ENCODE data around the gene LRRC36.

Gene LRRC36

DNA sequence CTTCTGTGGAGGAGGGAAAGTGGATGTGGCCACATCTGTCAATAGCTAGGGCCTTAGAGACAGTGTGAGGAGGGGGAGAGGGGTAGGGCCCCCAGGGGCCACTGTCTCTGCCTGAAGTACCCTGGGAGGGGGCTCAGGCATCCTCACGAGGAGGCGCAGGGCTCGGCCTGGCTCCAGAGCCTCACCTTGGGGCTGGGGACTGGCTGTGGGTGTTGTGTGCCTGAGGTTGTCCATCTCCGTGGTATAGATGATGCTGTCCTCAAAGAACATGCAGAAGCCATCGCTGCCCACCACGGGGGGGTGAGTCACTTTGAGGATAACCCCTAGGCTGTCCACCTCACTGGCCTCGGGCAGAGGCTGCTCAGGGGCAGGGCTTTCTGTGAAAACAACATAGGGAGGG lies 35.2 kb upstream of the LRRC36 start:
- DNase-seq (ENCODE audit: extremely low read depth in 1 of 2, low read depth in 1 of 2), result no peak

DNA sequence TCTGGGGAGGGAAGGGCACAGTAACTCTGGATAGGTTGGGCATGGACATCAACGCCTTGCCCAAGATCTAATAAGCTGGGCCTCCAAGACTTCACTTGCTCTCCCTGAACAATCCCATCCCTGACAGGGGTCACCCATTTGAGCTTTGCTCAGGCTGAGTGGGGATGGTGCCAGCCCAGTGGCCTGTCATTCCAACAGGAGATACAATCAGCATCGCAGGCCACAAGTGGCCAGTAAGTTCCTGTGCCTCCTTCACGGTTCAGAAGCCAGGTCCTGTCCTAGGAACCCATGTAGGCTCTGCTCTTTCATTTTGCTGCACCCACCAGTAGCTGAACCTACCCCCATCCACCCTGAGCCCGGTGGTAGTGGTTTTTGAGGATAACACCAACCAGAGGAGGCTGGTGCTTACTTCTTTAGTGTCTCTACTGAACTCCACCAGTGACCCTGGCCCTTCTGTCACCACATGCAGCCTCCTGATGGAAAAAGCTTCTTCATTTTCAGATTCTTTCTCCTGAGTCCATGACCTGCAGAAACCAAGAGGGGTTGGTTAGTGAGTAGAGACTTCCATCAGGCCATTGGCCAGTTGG lies 32.4 kb upstream of the LRRC36 start:
- DNase-seq (ENCODE audit: extremely low read depth in 1 of 2, low read depth in 1 of 2), result no peak

DNA sequence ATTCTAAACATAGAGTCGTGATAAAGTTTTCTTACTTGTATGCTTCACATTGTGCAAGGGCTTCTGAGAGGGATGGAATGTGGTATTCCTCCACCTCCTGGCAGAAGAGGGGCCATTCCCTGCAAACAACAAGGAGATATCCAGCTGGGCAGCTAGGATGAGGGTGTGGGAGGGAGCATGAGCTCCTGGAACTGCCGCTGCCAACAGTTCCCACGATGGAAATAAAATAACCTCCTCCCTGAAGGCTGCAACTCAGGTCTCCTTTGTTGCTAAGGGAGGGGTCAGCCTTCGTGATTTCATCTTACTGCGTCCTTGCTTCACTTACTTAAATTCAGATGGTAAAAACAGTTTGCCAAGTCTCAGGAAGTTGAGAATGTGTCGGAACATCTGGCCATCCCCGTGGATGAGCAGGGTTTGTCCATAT lies 31.7 kb upstream of the LRRC36 start:
- DNase-seq (ENCODE audit: extremely low read depth in 1 of 2, low read depth in 1 of 2), result no peak

DNA sequence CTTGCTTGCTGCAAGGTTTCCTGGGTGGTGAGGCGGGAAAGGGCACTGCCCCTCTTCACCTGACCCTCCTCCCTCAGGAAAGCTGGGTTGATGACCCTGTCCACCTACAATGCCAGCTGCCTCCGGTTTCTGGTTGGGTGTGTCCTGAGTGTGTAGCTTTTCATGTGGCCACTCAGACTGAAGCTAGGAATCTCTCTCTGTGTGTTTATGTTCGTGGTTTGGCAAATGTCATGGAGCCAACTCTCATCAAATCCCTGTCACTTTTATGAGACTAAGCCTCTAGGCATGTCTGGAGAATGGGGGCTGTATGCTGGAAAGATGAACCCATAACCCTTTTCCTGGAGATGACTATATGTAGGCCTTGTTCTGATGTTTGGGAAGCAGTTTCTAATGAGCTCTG lies 30.2 kb upstream of the LRRC36 start:
- DNase-seq (ENCODE audit: extremely low read depth in 1 of 2, low read depth in 1 of 2), result no peak

DNA sequence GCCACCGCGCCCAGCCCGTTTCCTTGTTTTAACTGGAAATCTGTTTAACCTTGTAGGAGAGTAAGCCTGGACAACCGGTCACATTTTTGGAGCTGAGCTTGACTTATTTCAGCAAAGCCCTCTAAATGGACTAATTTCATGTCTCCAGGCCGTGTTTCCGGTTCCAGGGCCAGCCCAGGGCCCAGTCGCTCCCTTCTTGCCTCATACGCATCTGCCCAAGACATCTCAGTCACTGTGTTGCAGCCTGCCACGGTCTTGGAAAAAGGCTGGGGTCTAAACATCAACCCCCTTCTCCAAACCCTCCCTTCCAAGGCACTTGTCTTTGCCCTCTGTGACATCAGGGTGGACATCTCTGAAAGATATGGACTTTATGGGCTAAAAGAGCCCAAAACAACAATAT lies 28.3 kb upstream of the LRRC36 start:
- no peak for DNase-seq (ENCODE audit: extremely low read depth in 1 of 2, low read depth in 1 of 2)

DNA sequence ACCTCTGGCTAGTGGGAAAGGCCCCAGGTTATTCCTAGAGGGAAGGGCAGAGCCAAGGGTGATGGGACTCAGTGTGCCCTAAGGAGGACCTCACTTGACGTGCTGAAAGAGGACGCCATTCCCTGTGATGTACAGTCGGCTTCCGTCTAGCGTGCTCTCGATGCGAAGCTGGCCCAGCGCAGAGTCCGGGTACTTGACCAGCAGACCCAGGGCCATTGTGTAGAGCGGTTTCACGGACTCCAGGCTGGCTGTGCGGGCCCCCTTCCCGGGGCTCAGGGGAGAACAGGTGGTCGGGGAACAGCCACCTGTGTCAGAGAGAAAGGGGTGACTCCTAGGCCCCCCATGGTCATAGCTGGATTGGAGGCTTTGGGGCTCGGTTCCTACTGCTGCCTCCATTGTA lies 27.3 kb upstream of the LRRC36 start:
- no peak for DNase-seq (ENCODE audit: extremely low read depth in 1 of 2, low read depth in 1 of 2)

DNA sequence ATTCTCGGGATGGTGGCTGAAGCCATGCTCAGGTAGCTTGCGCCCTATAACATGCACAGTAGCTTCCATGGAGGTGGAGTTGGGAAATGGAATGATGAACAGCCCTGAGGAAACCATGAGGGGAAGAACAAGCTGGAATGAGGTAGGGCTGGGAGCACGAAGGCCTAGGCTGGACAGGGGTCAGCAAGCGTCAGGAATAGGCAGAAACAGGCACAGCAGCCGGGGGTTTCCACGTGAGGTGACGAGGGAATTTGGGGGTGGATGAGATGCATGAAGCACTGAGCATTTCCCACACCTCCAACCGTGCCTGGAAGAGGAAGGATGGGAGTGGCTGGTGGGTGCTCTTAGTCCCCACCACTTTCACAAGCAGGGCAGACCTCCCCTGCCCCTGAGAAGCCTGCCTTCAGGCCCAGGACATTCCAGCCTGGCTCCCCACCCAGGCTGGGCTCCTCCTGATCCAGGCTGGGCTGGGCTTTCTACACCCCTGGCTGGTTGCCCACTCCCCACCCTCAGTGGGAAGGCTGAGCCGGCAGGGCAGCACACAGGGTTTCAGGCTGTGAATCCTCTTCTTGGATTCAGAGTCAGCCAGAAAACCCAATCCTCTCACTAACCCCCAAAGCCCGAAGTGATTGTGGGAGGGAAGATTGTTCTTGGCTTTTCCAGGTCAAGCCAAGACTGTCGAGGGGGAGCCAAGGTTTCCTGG lies 25.4 kb upstream of the LRRC36 start:
- no peak for DNase-seq (ENCODE audit: extremely low read depth in 1 of 2, low read depth in 1 of 2)

DNA sequence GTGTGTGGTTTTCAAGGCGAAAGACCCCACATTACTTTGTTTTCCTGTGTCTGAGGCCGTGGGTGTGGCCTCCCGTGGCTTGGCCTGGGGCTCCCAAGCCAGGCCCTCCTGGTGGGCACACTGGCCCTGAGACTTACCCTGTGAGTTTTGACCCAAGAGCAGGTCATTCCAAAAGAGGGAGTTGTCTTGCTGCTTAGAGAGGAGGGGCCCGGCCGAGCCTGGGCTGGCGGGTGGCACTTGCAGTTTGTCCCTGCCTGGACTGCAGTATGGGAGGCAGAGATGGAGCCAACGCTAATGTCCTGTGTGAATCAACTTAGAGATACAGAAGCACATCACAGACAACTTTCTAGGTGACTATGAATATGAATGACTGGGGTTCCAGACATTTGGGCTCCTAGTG lies 24.5 kb upstream of the LRRC36 start:
- DNase-seq (ENCODE audit: extremely low read depth in 1 of 2, low read depth in 1 of 2), result no peak

DNA sequence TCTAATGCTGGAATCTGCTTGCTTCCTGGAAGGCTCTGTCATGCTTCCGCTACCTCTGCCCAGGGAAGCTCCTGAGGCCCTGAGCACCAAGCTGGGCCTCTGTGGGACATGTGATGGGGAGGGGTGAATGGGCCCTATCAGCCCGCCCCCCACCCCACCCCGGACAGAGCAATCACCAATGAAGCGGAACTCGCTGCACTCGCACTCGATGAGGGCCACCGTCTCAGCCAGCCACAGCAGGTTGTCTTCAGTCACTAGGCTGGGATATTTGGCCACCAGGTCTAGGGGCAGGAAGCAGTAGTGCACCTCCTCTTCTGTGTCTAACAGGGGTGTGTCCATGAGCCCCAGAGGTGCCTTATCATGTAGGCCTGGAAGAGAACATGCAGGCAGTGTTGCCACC lies 23.6 kb upstream of the LRRC36 start:
- DNase-seq (ENCODE audit: extremely low read depth in 1 of 2, low read depth in 1 of 2), result no peak

DNA sequence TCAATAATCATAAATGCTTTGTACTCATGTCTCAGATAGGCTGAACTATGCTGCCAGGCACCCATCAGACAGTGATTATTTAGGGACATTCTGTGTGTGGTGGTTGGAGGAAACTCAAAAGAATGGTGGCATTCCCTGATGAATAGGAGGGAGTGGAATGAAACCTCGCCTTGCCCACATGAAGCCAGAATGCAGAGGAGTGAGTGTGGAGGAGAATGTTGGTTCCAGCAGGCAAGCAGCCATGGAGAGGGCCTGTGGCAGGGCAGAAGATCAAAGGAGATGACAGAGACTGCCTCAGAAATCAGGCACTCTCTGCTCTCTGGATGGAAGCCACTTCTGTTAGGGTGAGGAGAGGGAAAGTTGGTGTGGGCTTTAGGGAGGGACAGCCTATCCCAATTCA lies 22.6 kb upstream of the LRRC36 start:
- DNase-seq (ENCODE audit: extremely low read depth in 1 of 2, low read depth in 1 of 2), result no peak

DNA sequence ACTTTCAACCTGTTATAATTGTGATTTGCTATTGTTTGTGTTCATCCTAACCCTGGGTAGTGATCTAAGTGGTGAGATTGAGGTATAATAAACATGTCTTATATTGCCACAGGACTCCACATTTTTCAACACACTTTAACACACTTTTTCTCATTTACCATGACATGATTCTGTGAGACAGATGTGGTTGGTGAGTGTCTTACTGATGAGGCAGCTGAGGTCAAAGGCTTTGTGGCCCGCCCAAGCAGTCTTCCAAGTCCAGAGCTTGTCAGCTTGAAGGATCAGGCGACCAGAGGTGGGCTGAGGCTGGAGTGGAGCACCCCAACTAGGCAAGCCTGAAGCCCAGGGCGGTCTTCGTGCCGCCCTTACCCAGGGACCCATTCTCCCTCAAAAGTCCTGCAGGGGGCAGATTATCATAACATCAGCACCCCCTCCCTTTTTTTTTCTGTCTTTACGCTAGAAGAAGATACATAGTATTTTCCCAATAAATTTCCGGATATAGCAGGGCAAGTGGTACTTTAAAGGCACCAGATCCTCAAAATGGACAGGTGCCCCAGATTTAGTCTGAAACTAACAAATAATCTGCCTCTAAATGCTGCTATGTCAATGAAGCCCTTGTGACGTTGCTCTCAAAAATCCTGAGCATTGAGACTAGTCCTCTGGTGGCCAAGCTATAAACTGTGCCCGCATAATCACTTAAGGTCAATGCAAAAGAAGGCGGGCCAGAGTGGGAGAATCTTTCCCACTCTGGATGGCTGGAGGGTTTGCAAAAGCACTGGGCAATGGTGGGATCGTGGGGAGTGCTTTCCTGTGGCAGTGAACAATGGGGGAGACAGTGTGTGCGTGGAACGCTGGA lies 21.2 kb upstream of the LRRC36 start:
- no peak for DNase-seq (ENCODE audit: extremely low read depth in 1 of 2, low read depth in 1 of 2)

DNA sequence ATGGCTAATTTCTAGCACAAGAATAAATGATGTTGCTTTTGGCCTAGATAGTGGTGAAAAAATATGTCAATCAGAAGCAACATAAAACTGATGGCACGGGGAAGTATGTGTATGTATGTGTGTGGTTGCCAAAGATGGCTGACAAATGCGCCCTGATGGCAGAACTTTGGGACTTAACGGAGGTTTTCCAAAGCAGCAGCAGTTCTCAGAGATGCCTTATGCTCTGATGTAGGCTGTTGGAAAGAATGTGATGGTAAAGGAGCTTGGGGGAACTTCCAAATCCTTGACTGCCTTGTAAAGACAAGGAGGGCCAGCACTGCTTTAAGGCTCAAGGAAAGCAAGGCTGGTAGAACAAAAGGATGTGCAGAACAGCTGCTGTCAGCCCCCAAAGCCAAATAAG lies 16.1 kb upstream of the LRRC36 start:
- no peak for DNase-seq (ENCODE audit: extremely low read depth in 1 of 2, low read depth in 1 of 2)

DNA sequence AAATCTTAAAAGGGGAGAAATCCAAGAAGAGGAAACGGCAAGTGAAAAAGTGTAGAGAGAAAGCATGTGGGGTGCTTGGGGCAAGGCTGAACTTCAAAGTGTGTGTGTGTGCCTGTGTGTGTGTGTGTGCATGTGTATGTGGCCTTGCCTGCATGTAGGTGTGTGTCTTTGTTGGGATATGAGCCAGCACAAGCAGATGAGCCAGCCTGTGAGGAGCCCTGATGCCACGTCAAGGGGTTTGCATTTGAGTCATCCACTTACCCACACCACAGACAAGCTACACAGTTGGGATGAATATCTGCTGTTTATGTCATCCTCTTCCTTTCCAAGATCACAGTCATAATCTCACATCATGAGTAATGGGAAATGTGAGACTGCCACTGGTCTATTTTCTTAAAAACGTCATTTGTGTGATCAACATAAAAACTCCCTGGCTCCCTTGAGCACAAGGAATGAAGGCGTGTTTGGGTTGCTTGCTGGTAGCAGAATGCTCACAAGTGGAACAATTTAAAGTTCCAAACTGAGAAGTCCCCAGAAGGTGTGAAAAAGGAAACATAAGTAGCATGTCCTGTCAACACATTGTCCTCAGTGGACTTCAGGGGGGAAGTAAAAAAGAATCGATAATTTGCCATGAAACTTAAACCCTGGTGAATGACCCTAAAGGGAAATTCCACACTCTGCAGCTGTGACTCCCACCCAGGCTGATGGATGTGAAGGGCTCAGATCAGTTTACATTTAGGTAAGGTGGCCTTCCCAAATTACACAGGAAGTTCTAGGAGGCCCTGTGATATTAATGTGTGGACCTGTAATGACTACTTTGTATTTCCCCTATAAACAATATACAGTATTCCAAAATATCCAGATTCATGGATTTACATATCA lies 14.8 kb upstream of the LRRC36 start:
- peak; percentile 61 to 90 for DNase-seq (ENCODE audit: extremely low read depth in 1 of 2, low read depth in 1 of 2)

DNA sequence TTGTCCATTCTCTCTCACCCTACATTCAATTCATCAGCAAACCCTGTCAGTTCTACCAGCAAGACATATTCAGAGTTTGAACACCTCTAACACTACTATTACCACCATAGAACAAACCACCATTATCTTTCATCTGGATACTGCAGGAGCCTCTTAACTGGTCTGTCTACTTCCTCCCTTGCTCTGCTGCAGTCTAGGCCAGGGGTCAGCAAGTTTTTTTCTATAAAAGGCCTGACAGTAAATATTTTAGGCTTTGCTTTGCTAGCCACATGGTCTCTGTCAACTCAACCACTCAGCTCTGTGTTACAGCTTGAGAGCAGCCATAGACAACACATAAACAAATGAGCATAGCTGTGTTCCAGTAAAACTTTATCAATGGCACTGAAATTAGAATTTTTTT lies 13.9 kb upstream of the LRRC36 start:
- DNase-seq (ENCODE audit: extremely low read depth in 1 of 2, low read depth in 1 of 2), result no peak

DNA sequence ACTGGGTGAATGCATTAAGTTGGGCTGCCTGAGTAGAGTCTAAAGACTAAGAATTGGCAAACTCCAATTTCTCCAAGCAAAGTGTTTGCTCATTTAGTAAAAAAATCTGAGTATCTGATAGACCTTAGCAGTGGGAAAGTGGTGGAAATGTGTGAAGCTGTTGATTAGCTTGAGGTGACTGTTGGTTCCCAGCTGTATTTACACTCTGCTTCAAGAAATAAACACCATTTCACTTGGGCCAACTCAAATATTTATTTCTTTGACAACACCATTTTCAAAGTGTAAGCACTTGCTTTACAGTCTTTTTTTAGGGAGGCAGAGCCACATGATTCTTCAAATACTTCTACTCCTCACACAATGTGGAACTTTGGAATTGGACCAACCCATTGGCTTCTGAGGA lies 8.8 kb upstream of the LRRC36 start:
- DNase-seq (ENCODE audit: extremely low read depth in 1 of 2, low read depth in 1 of 2), result no peak

DNA sequence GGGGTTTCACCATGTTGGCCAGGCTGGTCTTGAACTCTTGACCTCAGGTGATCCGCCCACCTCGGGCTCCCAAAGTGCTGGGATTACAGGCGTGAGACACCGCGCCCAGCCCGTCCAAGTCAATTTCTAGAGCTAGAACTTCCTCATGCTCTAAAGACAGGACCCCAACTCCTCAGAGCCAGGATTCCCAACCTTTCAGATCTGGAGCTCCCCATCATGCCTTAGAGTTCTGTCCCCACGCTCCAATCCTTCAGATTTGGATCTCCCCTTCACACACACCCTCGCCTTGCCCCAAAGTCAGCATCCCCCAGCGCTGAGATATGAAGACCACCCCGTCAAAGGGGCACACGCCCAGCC lies 522 bp upstream of the LRRC36 start:
- DNase-seq (ENCODE audit: extremely low read depth in 1 of 2, low read depth in 1 of 2), result no peak

DNA sequence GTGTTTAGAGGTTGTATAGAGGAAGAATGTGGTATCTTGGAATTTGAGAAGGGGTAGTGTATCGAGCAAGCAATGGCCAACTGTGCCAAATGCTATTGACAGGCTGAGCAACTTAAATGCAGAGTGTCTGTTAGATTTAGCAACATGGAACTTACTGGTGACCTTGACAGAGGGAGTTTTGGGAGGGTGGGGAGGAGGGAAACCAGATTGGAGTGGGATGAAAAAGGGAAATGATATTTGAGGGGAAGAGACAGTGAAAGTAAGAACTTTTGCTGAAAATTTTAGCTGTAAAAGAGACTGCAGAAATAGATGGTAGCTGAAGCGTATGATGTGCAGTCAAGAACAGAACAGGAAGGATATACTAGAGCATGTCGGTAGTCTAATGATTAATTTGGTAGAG lies 1.1 kb downstream of the LRRC36 start:
- no peak for DNase-seq (ENCODE audit: extremely low read depth in 1 of 2, low read depth in 1 of 2)

DNA sequence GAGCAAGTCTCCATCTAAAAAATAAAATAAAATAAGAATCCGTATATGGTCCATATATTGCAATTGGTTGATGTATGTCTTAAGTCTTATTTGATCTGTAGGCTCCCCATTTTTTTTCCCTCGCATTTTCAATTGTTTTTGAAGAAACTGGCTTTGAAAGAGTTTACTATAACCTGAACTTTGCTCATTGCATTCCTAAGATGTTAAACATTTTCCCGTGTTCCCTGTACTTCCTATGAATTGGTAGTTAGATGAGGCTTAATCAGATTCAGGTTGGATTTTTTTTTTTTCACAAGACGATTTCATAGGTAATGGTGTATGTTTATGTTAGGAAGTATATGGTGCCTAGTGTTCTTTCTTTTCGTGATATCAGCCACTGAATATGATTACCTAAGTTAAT lies 3.3 kb downstream of the LRRC36 start:
- no peak for DNase-seq (ENCODE audit: extremely low read depth in 1 of 2, low read depth in 1 of 2)

DNA sequence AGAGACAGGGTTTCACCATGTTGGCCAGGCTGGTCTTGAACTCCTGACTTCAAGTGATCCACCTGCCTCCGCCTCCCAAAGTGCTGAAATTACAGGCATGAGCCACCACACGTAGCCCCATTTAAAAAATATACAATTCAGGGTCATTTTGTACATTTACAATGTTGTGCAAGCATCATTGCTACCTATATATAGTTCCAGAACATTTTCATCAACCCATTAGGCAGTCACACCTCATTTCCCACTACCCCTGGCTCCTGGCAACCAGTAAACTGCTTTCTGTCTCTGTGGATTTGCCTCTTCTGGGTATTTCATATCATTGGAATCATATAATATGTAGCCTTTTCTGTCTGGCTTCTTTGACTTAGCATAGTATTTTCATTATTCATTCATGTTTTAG lies 6.7 kb downstream of the LRRC36 start:
- no peak for DNase-seq (ENCODE audit: extremely low read depth in 1 of 2, low read depth in 1 of 2)

DNA sequence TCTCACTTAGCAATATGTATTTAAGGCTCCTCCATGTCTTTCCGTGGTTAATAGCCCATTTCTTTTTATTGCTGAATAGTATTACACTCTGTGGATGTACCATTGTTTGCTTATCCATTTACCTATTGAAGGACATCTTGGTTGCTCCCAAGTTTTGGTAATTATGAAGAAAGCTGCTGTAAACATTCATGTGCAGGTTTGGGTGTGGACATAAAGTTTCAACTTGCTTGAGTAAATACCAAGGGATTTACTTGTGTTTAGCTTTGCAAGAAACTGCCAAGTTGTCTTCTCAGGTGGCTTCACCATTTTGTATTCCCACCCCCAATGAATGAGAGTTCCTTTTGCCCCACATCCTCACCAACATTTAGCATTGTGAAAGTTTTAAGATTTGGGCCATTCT lies 9.5 kb downstream of the LRRC36 start:
- no peak for DNase-seq (ENCODE audit: extremely low read depth in 1 of 2, low read depth in 1 of 2)

DNA sequence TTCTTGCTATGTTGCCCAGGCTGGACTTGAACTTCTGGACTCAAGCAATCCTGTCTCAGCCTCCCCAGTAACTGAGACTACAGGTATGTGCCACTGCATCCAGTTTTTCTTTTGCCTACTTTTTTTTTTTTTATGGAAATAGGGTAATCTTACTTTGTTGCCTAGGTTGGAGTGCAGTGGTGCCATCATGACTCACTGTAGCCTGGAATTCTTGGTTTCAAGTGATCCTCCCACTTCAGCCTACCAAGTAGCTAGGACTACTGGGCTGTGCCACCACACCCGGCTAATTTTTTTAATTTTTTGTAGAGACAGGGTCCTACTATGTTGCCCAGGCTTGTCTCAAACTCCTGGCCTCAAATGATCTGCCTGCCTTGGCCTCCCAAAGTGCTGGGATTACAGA lies 10.0 kb downstream of the LRRC36 start:
- no peak for DNase-seq (ENCODE audit: extremely low read depth in 1 of 2, low read depth in 1 of 2)
